Cortex of kidney (tissue), 1 donor: ENCODE results near the gene GRIK4.

Experiments
- DNase-seq: peaks from one replicate; lab custom pipeline; 2025; lab: John Stamatoyannopoulos, UW

The GRIK4 gene

GRCh38 chr11:120950880-120951279 lies 439.3 kb downstream of the GRIK4 start:
- DNase-seq: no peak

- no peak for DNase-seq
These were observed 441.2 kb downstream of the GRIK4 start for GRCh38 chr11:120952461-120953434.

GRCh38 chr11:120954381-120954780 lies 442.8 kb downstream of the GRIK4 start:
- DNase-seq: no peak

- DNase-seq: no peak
These were observed 445.4 kb downstream of the GRIK4 start for GRCh38 chr11:120956710-120957495.

- no peak for DNase-seq
These were observed 446.6 kb downstream of the GRIK4 start for GRCh38 chr11:120958185-120958584.

GRCh38 chr11:120959189-120959588 lies 447.6 kb downstream of the GRIK4 start:
- no peak for DNase-seq

GRCh38 chr11:120964857-120965256 lies 453.3 kb downstream of the GRIK4 start:
- DNase-seq: no peak

GRCh38 chr11:120966840-120967239 lies 455.3 kb downstream of the GRIK4 start:
- DNase-seq: no peak

- DNase-seq: no peak
These were observed 458.4 kb downstream of the GRIK4 start for GRCh38 chr11:120969993-120970392.

GRCh38 chr11:120971825-120972224 lies 460.3 kb downstream of the GRIK4 start:
- DNase-seq: no peak

GRCh38 chr11:120972621-120973020 lies 461.1 kb downstream of the GRIK4 start:
- no peak for DNase-seq

GRCh38 chr11:120973501-120973900 lies 462.0 kb downstream of the GRIK4 start:
- no peak for DNase-seq

- no peak for DNase-seq
These were observed 462.9 kb downstream of the GRIK4 start for GRCh38 chr11:120974466-120974865.

- no peak for DNase-seq
These were observed 463.4 kb downstream of the GRIK4 start for GRCh38 chr11:120974965-120975364.

- DNase-seq: no peak
These were observed 466.0 kb downstream of the GRIK4 start for GRCh38 chr11:120977266-120978137.

GRCh38 chr11:120978701-120979100 lies 467.2 kb downstream of the GRIK4 start:
- DNase-seq: no peak

- DNase-seq: no peak
These were observed 474.4 kb downstream of the GRIK4 start for GRCh38 chr11:120985718-120986569.

GRCh38 chr11:120988603-120989002 lies 477.1 kb downstream of the GRIK4 start:
- no peak for DNase-seq

- DNase-seq: no peak
These were observed 480.5 kb downstream of the GRIK4 start for GRCh38 chr11:120991830-120992686.
